Measurements from ENCODE around the gene NUP133.
"Not testable (repeated sequence)": the region's sequence is repeated elsewhere in the genome, so short reads cannot be mapped to it uniquely, and the experiment has no call there.

The NUP133 gene

GRCh38 chr1:229433364-229434004 lies 74.7 kb downstream of the NUP133 start:
- no peak overlapping the region for H3K27ac ChIP-seq (ENCODE audit: low read depth, low read length)
- no peaks in the 10 kb centered on the region for H3K9me3 ChIP-seq (ENCODE audit: control insufficient read depth, insufficient read depth, low read length)
- H3K9ac ChIP-seq (ENCODE audit: low read depth, low read length) = 0 out of 2 replicates have a peak overlapping the region, but pooled peaks have one; percentile 14
- H3K4me1 ChIP-seq (ENCODE audit: control insufficient read depth, insufficient read depth, low read length) = peaks cover 15% of the 10 kb centered on the region
- peak overlapping the region; percentile 77 for H3K4me3 ChIP-seq (ENCODE audit: low read depth, low read length)
- peaks cover 62% of the 10 kb centered on the region for H3K27me3 ChIP-seq (ENCODE audit: control insufficient read depth, insufficient read depth, low read length)
- no peaks in the 10 kb centered on the region for H3K36me3 ChIP-seq (ENCODE audit: control insufficient read depth, insufficient read depth, low read length)

GRCh38 chr1:229432905-229433304 lies 75.2 kb downstream of the NUP133 start:
- peaks cover 62% of the 10 kb centered on the region for H3K27me3 ChIP-seq (ENCODE audit: control insufficient read depth, insufficient read depth, low read length)
- H3K9me3 ChIP-seq (ENCODE audit: control insufficient read depth, insufficient read depth, low read length) = no peaks in the 10 kb centered on the region
- no peaks in the 10 kb centered on the region for H3K36me3 ChIP-seq (ENCODE audit: control insufficient read depth, insufficient read depth, low read length)
- H3K4me3 ChIP-seq (ENCODE audit: low read depth, low read length) = no peak overlapping the region
- no peak overlapping the region for H3K9ac ChIP-seq (ENCODE audit: low read depth, low read length)
- peaks cover 15% of the 10 kb centered on the region for H3K4me1 ChIP-seq (ENCODE audit: control insufficient read depth, insufficient read depth, low read length)
- H3K27ac ChIP-seq (ENCODE audit: low read depth, low read length) = no peak overlapping the region

- H3K4me3 ChIP-seq (ENCODE audit: low read depth, low read length) = peak overlapping the region; percentile 21; the same call in 1 of the 2 replicates
- no peak overlapping the region for H3K27ac ChIP-seq (ENCODE audit: low read depth, low read length)
- no peaks in the 10 kb centered on the region for H3K36me3 ChIP-seq (ENCODE audit: control insufficient read depth, insufficient read depth, low read length)
- peaks cover 62% of the 10 kb centered on the region for H3K27me3 ChIP-seq (ENCODE audit: control insufficient read depth, insufficient read depth, low read length)
- H3K9me3 ChIP-seq (ENCODE audit: control insufficient read depth, insufficient read depth, low read length) = no peaks in the 10 kb centered on the region
- H3K4me1 ChIP-seq (ENCODE audit: control insufficient read depth, insufficient read depth, low read length) = peaks cover 15% of the 10 kb centered on the region
- H3K9ac ChIP-seq (ENCODE audit: low read depth, low read length) = no peak overlapping the region
Observed at GRCh38 chr1:229432116-229432461, 76.1 kb downstream of the NUP133 start.

DNA sequence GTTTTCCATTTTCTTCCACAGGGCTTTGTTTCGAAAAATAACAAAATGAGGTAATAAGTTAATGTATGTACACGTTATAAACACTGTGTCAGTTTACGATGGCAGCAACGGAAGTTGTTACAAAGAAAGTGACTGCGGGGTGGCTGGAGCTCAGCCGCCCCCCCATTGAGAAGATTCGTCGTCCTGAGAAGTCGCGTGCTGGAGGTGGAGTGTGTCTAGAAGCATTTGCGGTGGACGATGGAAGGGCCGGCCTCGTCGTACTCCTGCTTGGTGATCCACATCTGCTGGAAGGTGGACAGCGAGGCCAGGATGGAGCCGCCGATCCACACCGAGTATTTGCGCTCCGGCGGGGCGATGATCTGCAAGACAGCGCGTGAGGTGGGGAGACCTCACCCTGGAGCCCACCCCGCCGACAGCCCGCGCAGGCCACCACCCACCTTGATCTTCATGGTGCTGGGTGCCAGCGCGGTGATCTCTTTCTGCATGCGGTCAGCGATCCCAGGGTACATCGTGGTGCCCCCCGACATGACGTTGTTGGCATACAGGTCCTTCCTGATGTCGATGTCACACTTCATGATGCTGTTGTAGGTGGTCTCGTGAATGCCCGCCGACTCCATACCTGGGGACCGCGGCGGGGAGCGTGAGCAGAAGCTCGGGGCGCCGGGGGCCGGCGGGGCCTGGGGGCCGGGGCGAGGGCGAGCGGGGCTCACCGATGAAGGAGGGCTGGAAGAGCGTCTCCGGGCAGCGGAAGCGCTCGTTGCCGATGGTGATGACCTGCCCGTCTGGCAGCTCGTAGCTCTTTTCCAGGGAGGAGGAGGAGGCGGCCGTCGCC lies 76.6 kb downstream of the NUP133 start:
- Histone ChIP-seq H3K9ac (ENCODE audit: low read depth, low read length) (no peak overlapping the region), H3K27me3 (ENCODE audit: control insufficient read depth, insufficient read depth, low read length) (peaks cover 62% of the 10 kb centered on the region), H3K36me3 (ENCODE audit: control insufficient read depth, insufficient read depth, low read length) (no peaks in the 10 kb centered on the region), H3K9me3 (ENCODE audit: control insufficient read depth, insufficient read depth, low read length) (no peaks in the 10 kb centered on the region), H3K4me1 (ENCODE audit: control insufficient read depth, insufficient read depth, low read length) (peaks cover 15% of the 10 kb centered on the region), H3K4me3 (ENCODE audit: low read depth, low read length) (peak overlapping the region; percentile 39), H3K27ac (ENCODE audit: low read depth, low read length) (no peak overlapping the region)

DNA sequence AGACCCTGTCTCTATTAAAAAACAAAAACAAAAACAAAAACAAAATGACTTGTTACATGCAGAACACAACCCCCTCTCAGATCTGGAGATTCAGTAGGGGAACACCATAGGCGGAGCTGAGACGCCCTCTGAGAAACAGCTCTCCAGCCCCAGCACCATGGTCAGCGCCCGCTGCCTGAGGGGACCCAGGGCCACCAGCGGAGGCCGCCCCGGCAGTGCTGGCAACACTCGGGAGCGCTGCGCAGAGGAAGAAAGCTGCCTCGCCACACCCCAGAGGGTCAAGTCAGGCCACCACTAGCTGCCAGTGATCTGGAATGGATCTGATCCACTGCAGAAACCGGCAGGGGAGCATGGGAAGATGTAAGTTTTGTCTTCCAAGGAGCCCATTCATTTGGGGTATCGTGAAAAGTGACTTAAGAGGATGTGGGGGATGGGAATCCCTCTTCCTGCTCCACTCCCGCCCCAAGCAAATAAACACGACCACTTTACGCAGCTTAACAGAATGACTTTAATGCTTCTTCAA lies 77.3 kb downstream of the NUP133 start:
- Histone ChIP-seq H3K9ac (ENCODE audit: low read depth, low read length) (no peak overlapping the region), H3K4me1 (ENCODE audit: control insufficient read depth, insufficient read depth, low read length) (peaks cover 15% of the 10 kb centered on the region), H3K4me3 (ENCODE audit: low read depth, low read length) (peak overlapping the region; percentile 39), H3K27ac (ENCODE audit: low read depth, low read length) (no peak overlapping the region), H3K27me3 (ENCODE audit: control insufficient read depth, insufficient read depth, low read length) (peaks cover 57% of the 10 kb centered on the region), H3K36me3 (ENCODE audit: control insufficient read depth, insufficient read depth, low read length) (no peaks in the 10 kb centered on the region), H3K9me3 (ENCODE audit: control insufficient read depth, insufficient read depth, low read length) (no peaks in the 10 kb centered on the region)

DNA sequence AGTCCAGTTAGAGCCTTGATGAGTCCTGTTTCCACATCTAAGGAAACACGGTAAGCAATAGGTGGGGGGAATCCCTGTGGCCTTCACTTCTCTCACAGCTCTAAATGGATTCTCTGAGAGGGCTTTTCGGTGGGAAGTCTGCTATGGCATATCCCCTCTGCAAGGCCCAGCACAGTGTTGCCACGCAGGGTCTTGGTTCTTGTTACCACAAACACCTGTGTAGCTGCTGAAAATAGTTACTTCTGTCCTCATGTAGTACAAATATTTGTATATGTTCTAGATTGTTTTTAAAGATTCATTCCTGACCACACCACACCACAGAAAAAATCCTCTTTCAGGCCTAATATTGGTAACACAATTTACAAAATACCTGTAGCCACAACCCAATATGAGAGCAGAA lies 79.9 kb downstream of the NUP133 start:
- H3K27me3 ChIP-seq (ENCODE audit: control insufficient read depth, insufficient read depth, low read length) = peaks cover 32% of the 10 kb centered on the region
- no peak overlapping the region for H3K9ac ChIP-seq (ENCODE audit: low read depth, low read length)

DNA sequence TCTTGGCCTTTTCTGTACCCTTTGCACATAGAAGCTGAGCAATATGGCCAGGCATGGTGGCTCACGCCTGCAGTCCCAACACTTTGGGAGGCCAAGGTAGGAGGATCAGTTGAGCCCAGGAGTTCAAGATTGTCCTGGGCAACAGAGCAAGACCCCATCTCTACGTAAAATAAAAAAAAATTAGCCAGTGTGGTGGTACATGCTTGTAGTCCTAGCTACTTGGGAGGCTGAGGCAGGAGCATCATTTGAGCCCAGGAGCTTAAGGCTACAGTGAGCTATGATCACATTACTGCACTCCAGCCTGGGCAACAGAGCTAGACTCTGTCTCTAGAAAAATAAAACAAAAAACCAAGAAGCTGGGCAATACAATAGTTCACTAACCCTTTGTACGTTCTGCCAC lies 80.6 kb downstream of the NUP133 start:
- peaks cover 7% of the 10 kb centered on the region for H3K4me1 ChIP-seq (ENCODE audit: control insufficient read depth, insufficient read depth, low read length)
- no peak overlapping the region for H3K9ac ChIP-seq (ENCODE audit: low read depth, low read length)
- no peak overlapping the region for H3K27ac ChIP-seq (ENCODE audit: low read depth, low read length)
- peaks cover 4% of the 10 kb centered on the region; the same call in 1 of the 2 replicates for H3K9me3 ChIP-seq (ENCODE audit: control insufficient read depth, insufficient read depth, low read length)
- peaks cover 25% of the 10 kb centered on the region for H3K27me3 ChIP-seq (ENCODE audit: control insufficient read depth, insufficient read depth, low read length)
- no peak overlapping the region for H3K4me3 ChIP-seq (ENCODE audit: low read depth, low read length)
- H3K36me3 ChIP-seq (ENCODE audit: control insufficient read depth, insufficient read depth, low read length) = no peaks in the 10 kb centered on the region

More for the DNA sequence above, 79.9 kb downstream of the NUP133 start:
- no peak overlapping the region for H3K4me3 ChIP-seq (ENCODE audit: low read depth, low read length)
- no peaks in the 10 kb centered on the region for H3K36me3 ChIP-seq (ENCODE audit: control insufficient read depth, insufficient read depth, low read length)
- H3K27ac ChIP-seq (ENCODE audit: low read depth, low read length) = no peak overlapping the region
- peaks cover 4% of the 10 kb centered on the region; the same call in 1 of the 2 replicates for H3K9me3 ChIP-seq (ENCODE audit: control insufficient read depth, insufficient read depth, low read length)
- peaks cover 7% of the 10 kb centered on the region for H3K4me1 ChIP-seq (ENCODE audit: control insufficient read depth, insufficient read depth, low read length)

DNA sequence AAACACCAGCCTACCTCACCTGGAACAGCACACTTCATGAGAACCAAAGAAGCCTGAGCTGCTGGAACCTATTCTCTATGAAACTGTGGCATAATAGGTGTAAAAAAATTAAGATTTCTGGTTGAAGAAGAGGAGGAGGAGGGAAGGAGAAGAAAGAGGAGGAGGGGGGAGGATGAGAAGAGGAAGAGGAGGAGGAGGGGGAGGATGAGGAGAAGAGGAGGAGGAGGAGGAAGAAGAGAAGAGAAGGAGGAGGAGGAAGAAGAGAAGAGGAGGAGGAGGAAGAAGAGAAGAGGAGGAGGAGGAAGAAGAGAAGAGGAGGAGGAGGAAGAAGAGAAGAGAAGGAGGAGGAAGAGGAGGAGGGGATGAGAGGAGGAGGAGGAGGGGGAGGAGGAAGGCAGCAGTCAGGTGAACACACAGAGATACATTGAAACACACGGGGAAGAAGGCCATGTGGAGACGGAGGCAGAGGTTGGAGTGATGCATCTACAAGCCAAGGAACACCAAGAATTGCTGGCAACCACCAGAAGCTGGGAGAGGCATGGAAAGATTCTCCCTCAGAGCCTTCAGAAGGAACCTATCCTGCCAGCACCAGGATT lies 82.5 kb downstream of the NUP133 start:
- peaks cover 4% of the 10 kb centered on the region; the same call in 1 of the 2 replicates for H3K9me3 ChIP-seq (ENCODE audit: control insufficient read depth, insufficient read depth, low read length)
- H3K4me3 ChIP-seq (ENCODE audit: low read depth, low read length) = no peak overlapping the region
- no peak overlapping the region for H3K27ac ChIP-seq (ENCODE audit: low read depth, low read length)
- no peak overlapping the region for H3K9ac ChIP-seq (ENCODE audit: low read depth, low read length)
- H3K27me3 ChIP-seq (ENCODE audit: control insufficient read depth, insufficient read depth, low read length) = peaks cover 7% of the 10 kb centered on the region
- H3K4me1 ChIP-seq (ENCODE audit: control insufficient read depth, insufficient read depth, low read length) = no peaks in the 10 kb centered on the region
- H3K36me3 ChIP-seq (ENCODE audit: control insufficient read depth, insufficient read depth, low read length) = no peaks in the 10 kb centered on the region

- H3K27ac ChIP-seq (ENCODE audit: low read depth, low read length) = no peak overlapping the region
- peaks cover 4% of the 10 kb centered on the region; the same call in 1 of the 2 replicates for H3K9me3 ChIP-seq (ENCODE audit: control insufficient read depth, insufficient read depth, low read length)
- H3K4me3 ChIP-seq (ENCODE audit: low read depth, low read length) = no peak overlapping the region
- H3K36me3 ChIP-seq (ENCODE audit: control insufficient read depth, insufficient read depth, low read length) = no peaks in the 10 kb centered on the region
- H3K4me1 ChIP-seq (ENCODE audit: control insufficient read depth, insufficient read depth, low read length) = no peaks in the 10 kb centered on the region
- no peaks in the 10 kb centered on the region for H3K27me3 ChIP-seq (ENCODE audit: control insufficient read depth, insufficient read depth, low read length)
- H3K9ac ChIP-seq (ENCODE audit: low read depth, low read length) = no peak overlapping the region
Observed at GRCh38 chr1:229420765-229421164, 87.4 kb downstream of the NUP133 start.

DNA sequence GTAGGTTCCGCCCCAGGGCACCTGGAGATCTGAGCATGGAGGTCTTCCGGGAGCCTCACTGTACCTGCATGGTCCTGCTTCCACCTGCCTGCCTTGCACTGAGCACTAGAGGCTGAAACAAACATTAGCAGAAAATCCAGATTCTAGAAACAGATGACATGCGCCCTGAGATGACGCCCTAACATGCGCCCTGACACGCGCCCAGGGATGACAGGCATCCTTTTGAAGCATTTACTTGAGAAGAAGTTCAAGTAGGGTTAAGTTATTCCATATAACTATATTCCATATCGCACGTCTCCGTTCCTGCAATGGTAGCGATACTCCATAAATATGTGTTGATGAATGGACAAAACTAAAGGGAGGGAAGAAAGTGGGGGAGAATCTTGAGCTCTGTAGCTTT lies 87.9 kb downstream of the NUP133 start:
- H3K27me3 ChIP-seq (ENCODE audit: control insufficient read depth, insufficient read depth, low read length) = no peaks in the 10 kb centered on the region
- peaks cover 4% of the 10 kb centered on the region; the same call in 1 of the 2 replicates for H3K9me3 ChIP-seq (ENCODE audit: control insufficient read depth, insufficient read depth, low read length)
- H3K27ac ChIP-seq (ENCODE audit: low read depth, low read length) = no peak overlapping the region
- H3K9ac ChIP-seq (ENCODE audit: low read depth, low read length) = no peak overlapping the region
- H3K36me3 ChIP-seq (ENCODE audit: control insufficient read depth, insufficient read depth, low read length) = no peaks in the 10 kb centered on the region
- no peak overlapping the region for H3K4me3 ChIP-seq (ENCODE audit: low read depth, low read length)
- H3K4me1 ChIP-seq (ENCODE audit: control insufficient read depth, insufficient read depth, low read length) = no peaks in the 10 kb centered on the region

- H3K27ac ChIP-seq (ENCODE audit: low read depth, low read length); H3K9me3 ChIP-seq (ENCODE audit: control insufficient read depth, insufficient read depth, low read length); H3K4me1 ChIP-seq (ENCODE audit: control insufficient read depth, insufficient read depth, low read length); H3K9ac ChIP-seq (ENCODE audit: low read depth, low read length); H3K27me3 ChIP-seq (ENCODE audit: control insufficient read depth, insufficient read depth, low read length); H3K4me3 ChIP-seq (ENCODE audit: low read depth, low read length); H3K36me3 ChIP-seq (ENCODE audit: control insufficient read depth, insufficient read depth, low read length): not testable (repeated sequence)
Observed at GRCh38 chr1:229418586-229418985, 89.6 kb downstream of the NUP133 start.

All from HUES48 (cell line).